Trophoblast cell (in vitro differentiated cells and primary cell): ENCODE data around the gene NSF.
A peak's percentile ranks its signal among the peaks of the same experiment; 100 is the strongest.
"Not testable (repeated sequence)": the region's sequence is repeated elsewhere in the genome, so short reads cannot be mapped to it uniquely, and the experiment has no call there.

Experiments used
- DNase-seq, 2 donors: peaks; one replicate each; pipeline ENCODE4 v3.0.0-alpha.2; 2016
- H2AFZ ChIP-seq: 2 replicates; pipeline ENCODE4 v1.6.1; 2013; ENCODE audit warnings: low read length, moderate library complexity, mild to moderate bottlenecking; ENCODE audit not compliant: insufficient read depth, poor library complexity
- H2AK5ac ChIP-seq: 2 replicates; pipeline ENCODE4 v1.6.1; 2013; ENCODE audit warnings: mild to moderate bottlenecking, low read length
- H2BK120ac ChIP-seq: 2 replicates; pipeline ENCODE4 v1.6.1; 2013; ENCODE audit warnings: low read length, mild to moderate bottlenecking, moderate library complexity; ENCODE audit not compliant: insufficient read depth, poor library complexity
- H2BK12ac ChIP-seq: 2 replicates; pipeline ENCODE4 v1.6.1; 2013; ENCODE audit warnings: mild to moderate bottlenecking, low read length, moderate library complexity
- H2BK5ac ChIP-seq: 2 replicates; pipeline ENCODE4 v1.6.1; 2013; ENCODE audit warnings: low read length, low read depth, moderate library complexity, mild to moderate bottlenecking; ENCODE audit not compliant: poor library complexity
- H3K14ac ChIP-seq: 2 replicates; pipeline ENCODE4 v1.6.1; 2013; ENCODE audit warnings: mild to moderate bottlenecking, low read length
- H3K18ac ChIP-seq: 2 replicates; pipeline ENCODE4 v1.6.1; 2013; ENCODE audit warnings: mild to moderate bottlenecking, low read length
- H3K23ac ChIP-seq: 2 replicates; pipeline ENCODE4 v1.6.1; 2013; ENCODE audit warnings: low read length
- H3K27ac ChIP-seq: 2 replicates; pipeline ENCODE4 v1.5.1; 2013; ENCODE audit warnings: low read depth, mild to moderate bottlenecking, inconsistent platforms, low read length, moderate library complexity
- H3K27me3 ChIP-seq: 2 replicates; pipeline ENCODE4 v1.6.1; 2013; ENCODE audit warnings: inconsistent platforms, mild to moderate bottlenecking, low read length, moderate library complexity; ENCODE audit not compliant: insufficient read depth
- H3K36me3 ChIP-seq, 2 experiments: 1 replicate in 1 of 2; 2 replicates in 1 of 2; pipeline ENCODE4 v1.6.1; 2013; ENCODE audit warnings: low read length in 2 of 2, mild to moderate bottlenecking in 2 of 2, moderate library complexity in 1 of 2; ENCODE audit not compliant: insufficient read depth in 2 of 2, control insufficient read depth in 1 of 2
- H3K4ac ChIP-seq: 2 replicates; pipeline ENCODE4 v1.6.1; 2013; ENCODE audit warnings: low read depth, mild to moderate bottlenecking, low read length, moderate library complexity
- H3K4me1 ChIP-seq, 2 experiments: 1 replicate in 1 of 2; 2 replicates in 1 of 2; pipeline ENCODE4 v1.6.1; 2013; ENCODE audit warnings: low read length in 2 of 2, mild to moderate bottlenecking in 2 of 2, moderate library complexity in 1 of 2; ENCODE audit not compliant: insufficient read depth in 2 of 2, control insufficient read depth in 1 of 2
- H3K4me2 ChIP-seq: 2 replicates; pipeline ENCODE4 v1.6.1; 2013; ENCODE audit warnings: inconsistent platforms, mild to moderate bottlenecking, low read length, moderate library complexity
- H3K4me3 ChIP-seq: 2 replicates; pipeline ENCODE4 v1.5.1; 2013; ENCODE audit warnings: mild to moderate bottlenecking, low read depth, low read length, inconsistent platforms
- H3K79me1 ChIP-seq: one replicate; pipeline ENCODE4 v1.6.1; 2013; ENCODE audit warnings: low read length
- H3K79me2 ChIP-seq: 2 replicates; pipeline ENCODE4 v1.6.1; 2013; ENCODE audit warnings: low read length, mild to moderate bottlenecking; ENCODE audit not compliant: control insufficient read depth, insufficient read depth, poor library complexity
- H3K9ac ChIP-seq: 2 replicates; pipeline ENCODE4 v1.6.1; 2013; ENCODE audit warnings: mild to moderate bottlenecking, low read length
- H3K9me3 ChIP-seq: 2 replicates; pipeline ENCODE4 v1.6.1; 2013; ENCODE audit warnings: low read depth, mild to moderate bottlenecking, control low read depth, inconsistent platforms, low read length; ENCODE audit not compliant: insufficient read depth
- H4K12ac ChIP-seq: 2 replicates; pipeline ENCODE4 v1.6.1; 2013; ENCODE audit warnings: low read depth, mild to moderate bottlenecking, low read length, moderate library complexity
- H4K8ac ChIP-seq: 2 replicates; pipeline ENCODE4 v1.6.1; 2013; ENCODE audit warnings: low read depth, mild to moderate bottlenecking, low read length, moderate library complexity
- H4K91ac ChIP-seq: one replicate; pipeline ENCODE4 v1.6.1; 2013; ENCODE audit warnings: low read depth, mild to moderate bottlenecking, low read length, moderate library complexity
- WGBS: extraction: QIAGEN DNeasy Blood & Tissue Kit; methylation state at CpG from one replicate; pipeline ENCODE4 v1.1.7; 2013; ENCODE audit warnings: missing lambda C conversion rate; ENCODE audit not compliant: insufficient read length, insufficient coverage; ENCODE audit errors: extremely low coverage; 5-methylcytosine and 5-hydroxymethylcytosine counted together

The NSF gene

DNA sequence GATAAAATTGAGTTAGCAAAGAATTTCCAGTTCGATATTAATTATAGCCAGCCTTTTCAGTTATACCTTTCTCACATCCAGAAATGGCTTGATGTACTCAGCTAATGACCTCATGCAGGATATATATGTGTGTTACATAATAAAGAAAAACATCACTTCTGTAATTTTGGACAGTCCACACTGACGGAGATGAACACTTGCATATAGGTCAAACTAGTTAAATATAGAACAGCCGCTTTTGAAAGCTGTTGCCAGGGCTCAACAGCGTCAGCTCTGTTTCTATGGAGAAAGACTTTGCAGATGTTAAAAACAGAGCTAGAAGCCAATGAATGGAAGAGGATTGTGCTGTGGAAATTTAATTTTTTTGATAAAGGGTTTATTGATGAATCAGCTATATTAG lies 94.8 kb downstream of the NSF start:
- not testable (repeated sequence) for H3K27me3 ChIP-seq, H3K79me1 ChIP-seq, H3K9ac ChIP-seq, H4K12ac ChIP-seq, H3K9me3 ChIP-seq, H3K27ac ChIP-seq, H2AFZ ChIP-seq, H2BK12ac ChIP-seq, H4K8ac ChIP-seq, H2BK5ac ChIP-seq, H3K79me2 ChIP-seq, H3K4me2 ChIP-seq, H3K14ac ChIP-seq, H3K18ac ChIP-seq, H2AK5ac ChIP-seq, H3K4me3 ChIP-seq, H3K4ac ChIP-seq, H4K91ac ChIP-seq, H3K4me1 ChIP-seq, H3K36me3 ChIP-seq, H2BK120ac ChIP-seq, H3K23ac ChIP-seq
- peak in 1 of 2 donors; percentile 0 for DNase-seq
- no CpG with 5 or more reads among the region's 4 CpGs for WGBS

DNA sequence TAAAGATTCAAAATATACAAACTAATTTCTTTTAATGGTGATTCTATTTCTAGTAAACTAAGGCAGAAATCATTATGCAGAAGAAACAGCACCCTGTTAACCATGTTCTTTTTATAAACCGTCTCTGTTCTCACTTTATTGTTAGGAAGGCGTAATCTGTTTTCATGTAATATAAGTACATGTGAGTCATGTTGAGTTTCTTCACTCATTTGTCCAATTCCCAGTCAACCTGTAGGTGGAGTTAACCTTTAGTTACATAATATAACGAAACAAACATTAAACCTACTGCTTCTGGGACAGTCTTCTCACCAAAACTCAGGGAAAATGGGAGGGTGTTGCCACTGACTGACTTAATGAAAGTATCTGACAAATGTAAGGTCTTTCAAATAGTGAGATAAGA lies 101.7 kb downstream of the NSF start:
- H3K27me3 ChIP-seq, DNase-seq, H3K27ac ChIP-seq, H3K4me3 ChIP-seq, H3K4ac ChIP-seq, H3K36me3 ChIP-seq, H3K23ac ChIP-seq, H3K9ac ChIP-seq, H3K79me1 ChIP-seq, H3K4me1 ChIP-seq, H2BK5ac ChIP-seq, H2AK5ac ChIP-seq, H2BK12ac ChIP-seq, H2AFZ ChIP-seq, H3K18ac ChIP-seq, H4K91ac ChIP-seq, H3K79me2 ChIP-seq, H3K9me3 ChIP-seq, H3K14ac ChIP-seq, H3K4me2 ChIP-seq, H4K8ac ChIP-seq, H2BK120ac ChIP-seq, H4K12ac ChIP-seq: not testable (repeated sequence)
- no CpG with 5 or more reads among the region's 3 CpGs for WGBS

DNA sequence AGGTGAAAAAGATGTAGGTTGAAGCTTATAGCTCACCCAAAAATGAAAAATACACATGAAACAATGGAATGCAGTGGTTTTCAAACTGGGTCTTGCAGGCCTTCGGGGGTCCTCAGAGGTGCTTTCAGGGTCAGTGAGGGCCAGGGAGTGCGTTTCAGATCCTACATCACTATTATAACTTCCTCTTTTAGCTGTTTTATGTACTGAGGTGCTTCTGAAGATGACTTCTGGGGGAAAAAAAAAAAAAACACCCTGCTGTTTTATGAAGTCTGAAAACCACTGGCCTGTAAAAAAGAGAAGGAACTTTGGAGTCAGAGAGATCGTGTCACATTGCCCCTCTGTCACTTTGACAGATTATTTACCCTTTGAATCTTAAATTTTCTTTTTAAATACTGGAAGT lies 102.8 kb downstream of the NSF start:
- not testable (repeated sequence) for H3K9me3 ChIP-seq, H4K91ac ChIP-seq, H3K14ac ChIP-seq, H3K18ac ChIP-seq, H4K12ac ChIP-seq, H2AK5ac ChIP-seq, H3K79me1 ChIP-seq, H3K4me3 ChIP-seq, H3K23ac ChIP-seq, DNase-seq, H2AFZ ChIP-seq, H3K9ac ChIP-seq, H3K36me3 ChIP-seq, H3K79me2 ChIP-seq, H3K4ac ChIP-seq, H2BK12ac ChIP-seq, H3K27ac ChIP-seq, H2BK120ac ChIP-seq, H2BK5ac ChIP-seq, H3K27me3 ChIP-seq, H4K8ac ChIP-seq, H3K4me1 ChIP-seq, H3K4me2 ChIP-seq
- no CpG with 5 or more reads among the region's 3 CpGs for WGBS

DNA sequence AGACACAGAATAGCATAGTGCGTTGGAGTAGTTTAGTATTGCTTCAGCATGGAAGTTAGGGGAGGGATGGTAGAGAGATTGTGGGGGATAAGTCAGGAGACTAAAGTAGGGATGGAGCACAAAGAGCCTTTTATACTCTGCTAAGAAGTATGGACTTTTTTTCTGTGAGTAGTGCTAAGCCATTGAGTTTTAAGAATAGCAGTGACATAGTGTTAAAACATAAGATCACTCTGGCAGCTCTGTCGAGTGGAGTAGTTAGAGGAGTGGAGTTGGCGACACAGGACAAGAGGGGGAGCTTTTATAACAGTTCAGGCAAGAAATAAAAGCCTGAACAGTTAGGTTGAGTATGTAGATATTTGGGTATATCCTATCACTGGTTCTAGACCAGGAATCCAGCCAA lies 106.1 kb downstream of the NSF start:
- not testable (repeated sequence) for H3K4me2 ChIP-seq, H3K18ac ChIP-seq, H3K23ac ChIP-seq, H3K36me3 ChIP-seq, H4K91ac ChIP-seq, H3K9ac ChIP-seq, DNase-seq, H3K14ac ChIP-seq, H3K4me1 ChIP-seq, H2BK120ac ChIP-seq, H3K9me3 ChIP-seq, H4K12ac ChIP-seq, H3K4me3 ChIP-seq, H3K27me3 ChIP-seq, H2BK5ac ChIP-seq, H3K4ac ChIP-seq, H4K8ac ChIP-seq, H3K27ac ChIP-seq, H3K79me1 ChIP-seq, H2BK12ac ChIP-seq, H2AFZ ChIP-seq, H2AK5ac ChIP-seq, H3K79me2 ChIP-seq
- no CpG with 5 or more reads among the region's 3 CpGs for WGBS
